Smooth muscle cell (in vitro differentiated cells): ENCODE results near the gene TCAIM. TPM values are rescaled to one million over a fixed set of nuclear protein-coding genes. Genes with fewer than 3 reads are reported as not detected.

Source experiments
- DNase-seq: peaks from one replicate; lab custom pipeline; 2025; ENCODE audit not compliant: unreplicated experiment; lab: John Stamatoyannopoulos, UW
- H2AFZ ChIP-seq: fragments of 200-600 bp; sonication (generic); 2 replicates; pipeline ENCODE4 v1.6.0; 2016; ENCODE audit warnings: antibody characterized with exemption, low read depth, mild to moderate bottlenecking
- H3F3A ChIP-seq: fragments of 200-600 bp; sonication (generic); 2 replicates; pipeline ENCODE4 v1.6.0; 2017; ENCODE audit warnings: antibody characterized with exemption, low read depth
- H3K27ac ChIP-seq: fragments of 200-600 bp; sonication (generic); 2 replicates; pipeline ENCODE4 v1.5.1; 2016; ENCODE audit warnings: low read depth, mild to moderate bottlenecking
- H3K27me3 ChIP-seq: fragments of 200-600 bp; sonication (generic); 2 replicates; pipeline ENCODE4 v1.6.1; 2016; ENCODE audit warnings: low read depth, mild to moderate bottlenecking
- H3K36me3 ChIP-seq: fragments of 200-600 bp; sonication (generic); 2 replicates; pipeline ENCODE4 v1.5.1; 2016; ENCODE audit warnings: low read depth
- H3K4me1 ChIP-seq: fragments of 200-600 bp; sonication (generic); 2 replicates; pipeline ENCODE4 v1.5.1; 2016; ENCODE audit warnings: low read depth
- H3K4me2 ChIP-seq: fragments of 200-600 bp; sonication (generic); 2 replicates; pipeline ENCODE4 v1.6.0; 2016; ENCODE audit warnings: mild to moderate bottlenecking
- H3K4me3 ChIP-seq: fragments of 200-600 bp; sonication (generic); 2 replicates; pipeline ENCODE4 v1.5.1; 2016; ENCODE audit warnings: mild to moderate bottlenecking
- H3K79me2 ChIP-seq: fragments of 200-600 bp; sonication (generic); 2 replicates; pipeline ENCODE4 v1.6.0; 2016; ENCODE audit warnings: low read depth, mild to moderate bottlenecking
- H3K9ac ChIP-seq: fragments of 200-600 bp; sonication (generic); 2 replicates; pipeline ENCODE4 v1.6.0; 2016; ENCODE audit warnings: low read depth
- H3K9me3 ChIP-seq: fragments of 200-600 bp; sonication (generic); replicated peaks from 2 replicates; pipeline ENCODE4 v1.5.1; 2016; ENCODE audit warnings: low read depth
- H4K20me1 ChIP-seq: fragments of 200-600 bp; sonication (generic); 2 replicates; pipeline ENCODE4 v1.6.0; 2016; ENCODE audit warnings: low read depth
- CTCF ChIP-seq: fragments of 200-600 bp; sonication (generic); IDR thresholded peaks from 2 replicates; pipeline ENCODE4 v1.5.1; 2017; ENCODE audit warnings: borderline replicate concordance, mild to moderate bottlenecking, antibody characterized with exemption; ENCODE audit not compliant: insufficient read depth, poor library complexity, severe bottlenecking
- WGBS: methylation state at CpG from one replicate; pipeline ENCODE4 v1.1.7; 2016; ENCODE audit warnings: low lambda C conversion rate; 5-methylcytosine and 5-hydroxymethylcytosine counted together
- polyA plus RNA-seq: library from polyadenylated mRNA; unstranded; fragments of >200 nt; fragmentation: Nextera tagmentation; extraction: Ambion mirVana; gene quantifications from 2 replicates; pipeline ENCODE4 v1.2.1, GENCODE V29; 2016
- total RNA-seq: library from RNA; depleted of rRNA; stranded (reverse); fragments of >200 nt; gene quantifications from 2 replicates; pipeline ENCODE4 v1.2.3, GENCODE V29; 2014

TCAIM gene
- total and polyA plus RNA-seq, 2 experiments from 2014 or later: 10.7 to 23.1 TPM

GRCh38 chr3:44419923-44420650 lies 81.5 kb downstream of the TCAIM start:
- Histone ChIP-seq H3K4me3 (no peak overlapping the region), H3K36me3 (no peaks in the 10 kb centered on the region), H3K79me2 (no peaks in the 10 kb centered on the region), H3K9me3 (no peaks in the 10 kb centered on the region), H3F3A (no peaks in the 10 kb centered on the region), H3K4me1 (no peaks in the 10 kb centered on the region), H3K9ac (no peak overlapping the region), H2AFZ (no peak overlapping the region), H3K4me2 (no peak overlapping the region), H3K27me3 (no peaks in the 10 kb centered on the region), H4K20me1 (no peaks in the 10 kb centered on the region), H3K27ac (no peak overlapping the region)
- WGBS: 90% methylated on average over 14 of the region's 14 CpGs
- no peak for DNase-seq
- TF ChIP-seq CTCF: no peak

- no peaks in the 10 kb centered on the region for H4K20me1 ChIP-seq
- TF ChIP-seq CTCF: no peak
- no peaks in the 10 kb centered on the region for H3K27me3 ChIP-seq
- H2AFZ ChIP-seq: no peak overlapping the region
- H3K4me3 ChIP-seq: no peak overlapping the region
- H3K9me3 ChIP-seq: no peaks in the 10 kb centered on the region
- DNase-seq: no peak
- no peaks in the 10 kb centered on the region for H3K79me2 ChIP-seq
- no peak overlapping the region for H3K9ac ChIP-seq
- H3K4me1 ChIP-seq: no peaks in the 10 kb centered on the region
- H3K36me3 ChIP-seq: no peaks in the 10 kb centered on the region
- WGBS: 74% methylated on average over 1 of the region's 1 CpG
- H3F3A ChIP-seq: no peaks in the 10 kb centered on the region
- no peak overlapping the region for H3K27ac ChIP-seq
- H3K4me2 ChIP-seq: no peak overlapping the region
Measured at GRCh38 chr3:44420676-44421075, 82.1 kb downstream of the TCAIM start.

GRCh38 chr3:44421280-44421679 lies 82.7 kb downstream of the TCAIM start:
- H3K4me2 ChIP-seq: no peak overlapping the region
- no peaks in the 10 kb centered on the region for H3K36me3 ChIP-seq
- no peaks in the 10 kb centered on the region for H3K9me3 ChIP-seq
- WGBS: 92% methylated on average over 6 of the region's 6 CpGs
- H3K4me1 ChIP-seq: no peaks in the 10 kb centered on the region
- no peak overlapping the region for H3K9ac ChIP-seq
- H2AFZ ChIP-seq: no peak overlapping the region
- no peak overlapping the region for H3K27ac ChIP-seq
- no peak overlapping the region for H3K4me3 ChIP-seq
- TF ChIP-seq CTCF: no peak
- H3K79me2 ChIP-seq: no peaks in the 10 kb centered on the region
- no peaks in the 10 kb centered on the region for H3F3A ChIP-seq
- H4K20me1 ChIP-seq: no peaks in the 10 kb centered on the region
- no peak for DNase-seq
- no peaks in the 10 kb centered on the region for H3K27me3 ChIP-seq

- H4K20me1 ChIP-seq: no peaks in the 10 kb centered on the region
- WGBS: 66% methylated on average over 3 of the region's 3 CpGs
- no peak overlapping the region for H3K4me2 ChIP-seq
- H3K79me2 ChIP-seq: no peaks in the 10 kb centered on the region
- TF ChIP-seq CTCF: no peak
- no peaks in the 10 kb centered on the region for H3F3A ChIP-seq
- H3K9ac ChIP-seq: no peak overlapping the region
- no peak for DNase-seq
- H3K36me3 ChIP-seq: no peaks in the 10 kb centered on the region
- H3K27me3 ChIP-seq: no peaks in the 10 kb centered on the region
- H2AFZ ChIP-seq: no peak overlapping the region
- no peak overlapping the region for H3K27ac ChIP-seq
- H3K9me3 ChIP-seq: no peaks in the 10 kb centered on the region
- H3K4me1 ChIP-seq: no peaks in the 10 kb centered on the region
- H3K4me3 ChIP-seq: no peak overlapping the region
Measured at GRCh38 chr3:44424758-44425157, 86.2 kb downstream of the TCAIM start.
